Peyer's patch (tissue), 4 donors: Measurements from ENCODE around the gene JPH3. TPM values are rescaled to one million over a fixed set of nuclear protein-coding genes. Genes with fewer than 3 reads are reported as not detected.
A peak's percentile ranks its signal among the peaks of the same experiment; 100 is the strongest.
"Not testable (repeated sequence)": the region's sequence is repeated elsewhere in the genome, so short reads cannot be mapped to it uniquely, and the experiment has no call there.

Experiments
- DNase-seq, 3 donors: peaks; one replicate each; pipeline ENCODE4 v3.0.0-alpha.2; 2017 to 2019
- H3K27ac ChIP-seq, 4 donors: fragments of 200-600 bp; sonication (generic); one replicate each; pipeline ENCODE4 v1.5.1; 2016 to 2019
- H3K27me3 ChIP-seq, 2 donors: fragments of 200-600 bp; sonication (generic); one replicate each; pipeline ENCODE4 v1.5.1; 2019
- H3K36me3 ChIP-seq, 3 donors: fragments of 200-600 bp; sonication (generic); one replicate each; pipeline ENCODE4 v1.5.1; 2016 to 2019
- H3K4me1 ChIP-seq, 4 donors: fragments of 200-600 bp; sonication (generic); one replicate each; pipeline ENCODE4 v1.5.1; 2016 to 2019
- H3K4me3 ChIP-seq, 4 donors: fragments of 200-600 bp; sonication (generic); 1 replicate in 3 of 4; 2 replicates in 1 of 4; pipeline ENCODE4 v1.5.1; 2016 to 2019; ENCODE audit warnings: mild to moderate bottlenecking in 1 of 4
- H3K9me3 ChIP-seq, 4 donors: fragments of 200-600 bp; sonication (generic); one replicate each; pipeline ENCODE4 v1.5.1; 2016 to 2019; ENCODE audit warnings: mild to moderate bottlenecking in 1 of 4
- POLR2A ChIP-seq, 2 donors: fragments of 450-650 bp; IDR thresholded peaks; one replicate each; pipeline ENCODE4 v1.5.1; 2017; ENCODE audit warnings: antibody characterized with exemption in 2 of 2, mild to moderate bottlenecking in 2 of 2, moderate library complexity in 2 of 2
- total RNA-seq, 4 donors: library from RNA; depleted of rRNA; stranded (reverse); fragments of >200 nt; gene quantifications; one replicate each; pipeline ENCODE4 v1.1.0, GENCODE V29; 2016
- TF ChIP-seq, protein P1 (sequence below), 6 experiments: fragments of 450-650 bp in 4 of 6; fragments of 200-600 bp in 2 of 6; sonication (generic) in 1 of 6; IDR thresholded peaks; one replicate each; pipeline ENCODE4 v1.5.1; 2017 to 2019; ENCODE audit warnings: antibody characterized with exemption in 6 of 6, mild to moderate bottlenecking in 3 of 6, moderate library complexity in 1 of 6

The JPH3 gene
- total RNA-seq, 4 donors from 2014 or later, result 0.13 to 0.57 TPM; not detected in 2

DNA sequence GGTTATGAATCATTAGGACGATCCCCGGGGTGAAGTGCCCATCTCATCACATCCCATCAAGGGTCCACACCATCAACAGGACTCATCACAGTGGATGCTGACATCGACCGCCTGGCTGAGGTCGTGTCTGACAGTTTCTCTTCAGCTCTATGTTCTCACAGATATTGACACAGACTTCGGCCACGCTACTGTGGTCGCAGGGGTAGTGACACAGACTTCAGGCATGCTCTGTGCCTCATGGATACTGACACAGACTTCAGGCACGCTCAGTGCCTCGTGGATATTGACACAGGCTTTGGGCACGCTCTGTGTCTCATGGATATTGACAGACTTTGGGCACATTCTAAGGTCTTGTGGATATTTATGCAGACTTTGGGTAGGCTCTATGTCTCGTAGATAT, 113.3 kb downstream of the JPH3 start:
- TF ChIP-seq POLR2A (IDR thresholded peaks at IDR 0.05), result no peak
- no peak overlapping the region for H3K27ac ChIP-seq
- no peak for DNase-seq
- no peak overlapping the region for H3K4me3 ChIP-seq
- H3K36me3 ChIP-seq, result peaks cover 0 to 44% (median 0%) of the 10 kb centered on the region in 3 donors
- no peaks in the 10 kb centered on the region for H3K27me3 ChIP-seq
- no peaks in the 10 kb centered on the region for H3K9me3 ChIP-seq
- H3K4me1 ChIP-seq, result no peaks in the 10 kb centered on the region

DNA sequence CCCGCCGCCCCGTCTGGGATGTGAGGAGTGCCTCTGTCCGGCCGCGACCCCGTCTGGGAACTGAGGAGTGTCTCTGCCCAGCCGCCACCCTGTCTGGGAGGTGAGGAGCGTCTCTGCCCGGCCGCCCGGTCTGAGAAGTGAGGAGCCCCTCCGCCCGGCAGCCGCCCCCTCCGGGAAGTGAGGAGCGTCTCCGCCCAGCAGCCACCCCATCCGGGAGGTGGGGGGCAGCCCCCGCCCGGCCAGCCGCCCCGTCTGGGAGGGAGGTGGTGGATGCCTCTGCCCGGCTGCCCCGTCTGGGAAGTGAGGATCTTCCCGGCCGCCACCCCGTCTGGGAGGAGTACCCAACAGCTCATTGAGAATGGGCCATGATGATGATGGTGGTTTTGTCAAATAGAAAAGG, 116.5 kb downstream of the JPH3 start:
- not testable (repeated sequence) for H3K27me3 ChIP-seq, H3K4me1 ChIP-seq, H3K27ac ChIP-seq, H3K4me3 ChIP-seq, H3K9me3 ChIP-seq, DNase-seq
- H3K36me3 ChIP-seq, result peaks cover 0 to 50% (median 0%) of the 10 kb centered on the region in 3 donors

DNA sequence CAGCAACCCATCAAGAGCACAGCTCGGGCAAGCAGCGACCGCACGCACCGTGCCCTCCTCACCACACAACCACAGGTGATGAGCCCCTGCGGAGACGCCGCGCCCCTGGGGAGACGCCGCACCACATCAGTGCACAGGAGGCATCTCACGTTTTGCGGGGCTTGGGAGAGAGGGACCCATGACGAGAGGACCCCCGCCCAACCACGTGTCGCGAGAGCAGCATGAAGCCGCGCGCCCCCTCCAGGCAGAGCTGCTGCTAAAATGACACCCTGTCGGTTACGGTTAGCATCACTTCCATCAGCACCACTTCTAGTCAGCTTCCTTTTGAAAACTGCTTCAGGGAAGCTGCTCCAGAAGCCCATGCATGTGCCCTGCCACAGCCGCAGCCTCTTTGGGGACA, 118.1 kb downstream of the JPH3 start:
- no peaks in the 10 kb centered on the region for H3K4me1 ChIP-seq
- peaks cover 0 to 46% (median 0%) of the 10 kb centered on the region in 3 donors for H3K36me3 ChIP-seq
- no peaks in the 10 kb centered on the region for H3K9me3 ChIP-seq
- DNase-seq, result no peak
- no peak overlapping the region for H3K4me3 ChIP-seq
- no peaks in the 10 kb centered on the region for H3K27me3 ChIP-seq
- no peak overlapping the region for H3K27ac ChIP-seq
- TF ChIP-seq, protein P1, sequence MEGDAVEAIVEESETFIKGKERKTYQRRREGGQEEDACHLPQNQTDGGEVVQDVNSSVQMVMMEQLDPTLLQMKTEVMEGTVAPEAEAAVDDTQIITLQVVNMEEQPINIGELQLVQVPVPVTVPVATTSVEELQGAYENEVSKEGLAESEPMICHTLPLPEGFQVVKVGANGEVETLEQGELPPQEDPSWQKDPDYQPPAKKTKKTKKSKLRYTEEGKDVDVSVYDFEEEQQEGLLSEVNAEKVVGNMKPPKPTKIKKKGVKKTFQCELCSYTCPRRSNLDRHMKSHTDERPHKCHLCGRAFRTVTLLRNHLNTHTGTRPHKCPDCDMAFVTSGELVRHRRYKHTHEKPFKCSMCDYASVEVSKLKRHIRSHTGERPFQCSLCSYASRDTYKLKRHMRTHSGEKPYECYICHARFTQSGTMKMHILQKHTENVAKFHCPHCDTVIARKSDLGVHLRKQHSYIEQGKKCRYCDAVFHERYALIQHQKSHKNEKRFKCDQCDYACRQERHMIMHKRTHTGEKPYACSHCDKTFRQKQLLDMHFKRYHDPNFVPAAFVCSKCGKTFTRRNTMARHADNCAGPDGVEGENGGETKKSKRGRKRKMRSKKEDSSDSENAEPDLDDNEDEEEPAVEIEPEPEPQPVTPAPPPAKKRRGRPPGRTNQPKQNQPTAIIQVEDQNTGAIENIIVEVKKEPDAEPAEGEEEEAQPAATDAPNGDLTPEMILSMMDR (IDR thresholded peaks at IDR 0.05), result no peak
- no peak for TF ChIP-seq POLR2A (IDR thresholded peaks at IDR 0.05)

DNA sequence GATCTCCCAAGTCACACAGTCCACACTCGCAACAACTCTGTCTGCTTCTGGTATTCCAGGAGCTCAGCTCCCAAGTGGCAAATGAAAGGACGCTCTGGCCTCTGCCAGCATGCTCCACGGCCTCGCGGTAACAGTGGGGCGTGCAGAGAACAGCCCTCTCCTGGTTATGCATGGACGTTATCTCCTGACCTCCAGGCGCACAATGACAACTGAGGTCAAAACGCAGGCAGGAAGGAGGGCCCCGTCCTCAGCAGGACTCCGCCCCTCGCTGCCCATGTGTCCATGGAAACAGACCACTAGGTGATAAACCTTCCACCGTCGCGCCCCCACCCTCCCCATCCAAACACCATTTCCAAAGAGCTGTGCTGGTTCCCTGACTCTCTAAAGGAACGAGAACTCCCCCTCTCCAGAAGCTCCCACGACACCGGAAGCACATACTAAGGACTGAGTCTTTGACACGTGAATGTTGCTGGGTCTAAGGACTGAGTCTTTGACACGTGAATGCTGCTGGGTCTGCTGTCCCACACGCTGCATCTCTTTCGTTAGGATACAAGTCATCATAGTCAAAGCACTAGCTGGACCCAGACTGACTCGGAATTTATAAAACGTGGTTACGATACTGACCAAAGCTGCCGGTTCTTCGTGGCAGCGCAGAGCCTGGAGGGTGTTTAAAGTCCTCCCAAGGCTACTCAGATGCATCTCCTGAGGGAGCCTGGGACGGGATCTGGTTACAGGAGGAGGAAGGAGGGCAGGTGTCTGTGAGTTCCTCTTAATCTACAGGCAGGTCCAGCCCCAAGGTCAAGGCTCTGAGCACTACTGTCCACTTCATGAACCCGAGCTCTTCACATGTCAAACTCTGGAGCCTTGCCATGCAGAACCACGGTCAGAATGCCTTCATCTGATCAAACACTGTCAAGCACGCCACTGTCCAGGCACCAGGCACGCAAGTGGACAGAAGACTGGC, 119.6 kb downstream of the JPH3 start:
- DNase-seq, result no peak
- H3K36me3 ChIP-seq, result peaks cover 0 to 40% (median 0%) of the 10 kb centered on the region in 3 donors
- no peaks in the 10 kb centered on the region for H3K27me3 ChIP-seq
- no peak overlapping the region for H3K4me3 ChIP-seq
- no peaks in the 10 kb centered on the region for H3K9me3 ChIP-seq
- no peak for TF ChIP-seq POLR2A (IDR thresholded peaks at IDR 0.05)
- TF ChIP-seq, protein P1 (IDR thresholded peaks at IDR 0.05), result no peak
- no peak overlapping the region for H3K27ac ChIP-seq
- H3K4me1 ChIP-seq, result no peaks in the 10 kb centered on the region

DNA sequence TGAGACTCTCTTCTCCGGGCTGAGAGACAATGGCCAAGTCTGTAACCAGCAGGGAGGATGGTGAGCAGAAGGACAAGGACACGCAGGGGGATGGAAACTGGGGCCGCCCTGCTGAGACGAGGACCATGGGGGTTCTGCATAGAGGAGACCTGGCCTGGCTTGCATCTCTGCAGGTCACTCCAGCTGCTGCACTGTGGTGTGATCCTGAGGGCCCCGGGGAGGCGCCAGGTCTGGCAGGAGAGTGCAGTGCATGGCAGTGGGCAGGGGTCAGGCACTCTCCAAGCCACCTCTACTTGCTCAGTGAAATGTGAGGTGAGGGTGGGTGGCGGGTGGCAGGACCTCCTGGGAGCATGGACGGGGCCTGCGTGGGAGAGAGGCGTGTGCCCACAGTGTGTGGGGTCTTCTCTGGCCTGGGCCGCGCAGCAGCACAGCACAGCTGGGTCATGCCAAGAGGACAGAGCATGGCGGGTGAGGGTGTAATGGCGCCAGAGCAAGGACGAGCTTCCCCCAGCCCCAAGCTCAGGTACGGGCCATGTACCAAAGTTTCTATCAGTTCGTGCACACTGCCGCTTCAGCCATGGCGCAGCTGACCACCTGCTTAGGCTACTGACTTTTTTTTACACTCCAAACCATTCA, 120.4 kb downstream of the JPH3 start:
- H3K36me3 ChIP-seq, result peaks cover 0 to 38% (median 0%) of the 10 kb centered on the region in 3 donors
- H3K27me3 ChIP-seq, result no peaks in the 10 kb centered on the region
- TF ChIP-seq, protein P1 (IDR thresholded peaks at IDR 0.05), result no peak
- no peak for TF ChIP-seq POLR2A (IDR thresholded peaks at IDR 0.05)
- no peak for DNase-seq
- H3K27ac ChIP-seq, result no peak overlapping the region
- H3K4me3 ChIP-seq, result no peak overlapping the region
- no peaks in the 10 kb centered on the region for H3K9me3 ChIP-seq
- H3K4me1 ChIP-seq, result no peaks in the 10 kb centered on the region

DNA sequence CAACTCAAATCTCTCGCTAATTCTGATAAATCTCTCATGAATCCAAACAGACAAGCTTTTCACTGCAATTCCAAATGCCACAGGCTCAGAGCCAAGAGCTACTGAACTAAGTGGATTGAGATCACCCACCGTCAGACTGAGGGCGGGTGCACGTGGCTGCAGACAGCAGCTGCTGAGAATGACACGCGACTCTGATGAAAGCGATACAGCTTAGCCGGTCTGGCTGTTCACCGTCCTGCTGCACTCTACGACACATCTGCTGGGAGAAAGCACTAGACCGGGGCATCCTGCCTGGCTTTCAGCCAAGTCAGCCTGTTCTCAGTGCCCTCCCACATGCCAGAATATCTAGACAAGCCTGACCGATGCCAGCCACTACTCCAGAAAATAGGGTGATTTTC, 120.9 kb downstream of the JPH3 start:
- no peak overlapping the region for H3K27ac ChIP-seq
- no peak overlapping the region for H3K4me3 ChIP-seq
- peak in 2 of 3 donors; percentile 56 to 74 for DNase-seq
- no peaks in the 10 kb centered on the region for H3K9me3 ChIP-seq
- H3K4me1 ChIP-seq, result no peaks in the 10 kb centered on the region
- H3K27me3 ChIP-seq, result no peaks in the 10 kb centered on the region
- no peak for TF ChIP-seq POLR2A (IDR thresholded peaks at IDR 0.05)
- TF ChIP-seq, protein P1 (IDR thresholded peaks at IDR 0.05), result no peak
- peaks cover 0 to 43% (median 0%) of the 10 kb centered on the region in 3 donors for H3K36me3 ChIP-seq
